Lower lobe of right lung (tissue), 2 donors: ENCODE data around the gene IFT81. TPM values are rescaled to one million over a fixed set of nuclear protein-coding genes. Genes with fewer than 3 reads are reported as not detected.
"Not testable (repeated sequence)": the region's sequence is repeated elsewhere in the genome, so short reads cannot be mapped to it uniquely, and the experiment has no call there.

Source experiments
- ATAC-seq, 2 donors: fragments of 200-7000 bp; cut with Tn5 transposase; one replicate each; pipeline ENCODE4 v1.9.1; 2020 to 2022; ENCODE audit warnings: mild to moderate bottlenecking in 2 of 2, moderate library complexity in 2 of 2
- DNase-seq: peaks from one replicate; pipeline ENCODE4 v3.0.0-alpha.2; 2020
- H3K27ac ChIP-seq: fragments of 200-600 bp; one replicate; pipeline ENCODE4 v1.8.0; 2022
- H3K27me3 ChIP-seq: fragments of 200-600 bp; one replicate; pipeline ENCODE4 v1.8.0; 2022; ENCODE audit warnings: low read depth
- H3K36me3 ChIP-seq: fragments of 200-600 bp; one replicate; pipeline ENCODE4 v1.8.0; 2022; ENCODE audit warnings: mild to moderate bottlenecking
- H3K4me1 ChIP-seq: fragments of 200-600 bp; one replicate; pipeline ENCODE4 v1.8.0; 2022
- H3K4me3 ChIP-seq: fragments of 200-600 bp; one replicate; pipeline ENCODE4 v1.8.0; 2022; ENCODE audit warnings: mild to moderate bottlenecking
- H3K9me3 ChIP-seq: fragments of 200-600 bp; one replicate; pipeline ENCODE4 v1.8.0; 2022
- intact Hi-C: fragments of 100-400 bp; cut with DNase I; formaldehyde crosslinking; loops from one replicate; pipeline ENCODE4 v1.11.0; 2022
- total RNA-seq: library from RNA; stranded (reverse); fragmentation: NEBNext Ultra II Directional; extraction: Animal tissue kit (Norgen Biotek cat#: 25700); gene quantifications from one replicate; pipeline ENCODE4 v1.2.1, GENCODE V29; 2021
- TF ChIP-seq, protein P1 (sequence below): fragments of 200-600 bp; IDR thresholded peaks from one replicate; pipeline ENCODE4 v1.8.0; 2022; ENCODE audit warnings: antibody characterized with exemption, mild to moderate bottlenecking
- donor health status: DM: no; HTN: yes; CAD: no; lungs with severe emphysema.

The IFT81 gene
- total RNA-seq, 1 donor from 2014 or later: 12.5 TPM

DNA sequence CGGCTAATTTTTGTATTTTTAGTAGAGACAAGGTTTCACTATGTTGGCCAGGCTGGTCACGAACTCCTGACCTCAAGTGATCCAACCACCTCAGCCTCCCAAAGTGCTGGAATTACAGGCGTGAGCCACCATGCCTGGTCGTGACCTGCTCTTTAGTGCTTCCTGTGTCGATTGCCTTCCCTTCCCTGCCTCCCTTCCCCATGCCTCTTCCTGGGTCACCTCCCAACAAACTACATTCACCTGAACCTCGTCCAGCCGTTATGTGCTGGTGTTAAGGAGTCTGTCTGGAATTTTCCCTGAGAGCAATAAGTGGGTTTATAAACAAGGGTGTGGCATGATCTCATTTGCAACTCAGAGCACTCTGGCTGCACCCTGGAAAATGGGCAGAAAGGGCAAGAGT is 43.7 kb upstream of the IFT81 start:
- ATAC-seq: peak; percentile 69 to 73

DNA sequence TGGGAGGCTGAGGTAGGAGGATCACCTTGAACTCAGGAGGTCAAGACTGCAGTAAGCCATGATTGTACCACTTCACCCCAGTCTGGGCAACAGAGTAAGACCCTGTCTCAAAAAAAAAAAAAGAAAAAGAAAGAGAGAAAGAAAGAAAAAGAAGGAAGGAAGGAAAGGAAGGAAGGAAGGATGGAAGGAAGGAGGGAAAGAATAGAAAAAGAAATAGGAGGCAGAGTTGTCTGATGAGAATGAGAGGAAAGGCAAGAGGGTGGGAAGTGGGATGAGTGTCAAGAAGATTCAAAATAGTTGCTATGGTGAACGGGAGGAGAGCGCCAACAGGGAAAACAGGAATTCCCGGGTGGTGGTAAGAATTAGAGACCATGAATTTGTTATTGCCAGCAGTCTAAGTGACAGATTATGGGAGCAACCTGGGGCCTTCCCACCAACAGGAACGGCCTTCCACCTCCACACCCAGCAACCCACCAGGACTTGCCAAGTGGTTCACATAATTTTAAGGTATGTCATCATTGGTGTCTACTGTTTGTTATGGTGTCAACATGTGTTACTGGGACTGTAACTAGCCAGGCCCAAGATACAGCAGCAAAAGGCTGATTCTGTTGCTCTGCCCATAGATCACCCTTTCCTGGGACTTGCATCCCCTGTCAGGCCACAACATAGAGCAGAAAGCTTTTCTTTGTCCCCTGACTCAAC is 39.7 kb upstream of the IFT81 start:
- ATAC-seq (no peak), DNase-seq (no peak)
- Histone ChIP-seq H3K36me3 (no peaks in the 10 kb centered on the region), H3K4me1 (peaks cover 8% of the 10 kb centered on the region), H3K27me3 (no peaks in the 10 kb centered on the region), H3K27ac (no peak overlapping the region), H3K9me3 (no peaks in the 10 kb centered on the region), H3K4me3 (no peak overlapping the region)
- intact Hi-C loops: no loop called here
- TF ChIP-seq, protein P1, sequence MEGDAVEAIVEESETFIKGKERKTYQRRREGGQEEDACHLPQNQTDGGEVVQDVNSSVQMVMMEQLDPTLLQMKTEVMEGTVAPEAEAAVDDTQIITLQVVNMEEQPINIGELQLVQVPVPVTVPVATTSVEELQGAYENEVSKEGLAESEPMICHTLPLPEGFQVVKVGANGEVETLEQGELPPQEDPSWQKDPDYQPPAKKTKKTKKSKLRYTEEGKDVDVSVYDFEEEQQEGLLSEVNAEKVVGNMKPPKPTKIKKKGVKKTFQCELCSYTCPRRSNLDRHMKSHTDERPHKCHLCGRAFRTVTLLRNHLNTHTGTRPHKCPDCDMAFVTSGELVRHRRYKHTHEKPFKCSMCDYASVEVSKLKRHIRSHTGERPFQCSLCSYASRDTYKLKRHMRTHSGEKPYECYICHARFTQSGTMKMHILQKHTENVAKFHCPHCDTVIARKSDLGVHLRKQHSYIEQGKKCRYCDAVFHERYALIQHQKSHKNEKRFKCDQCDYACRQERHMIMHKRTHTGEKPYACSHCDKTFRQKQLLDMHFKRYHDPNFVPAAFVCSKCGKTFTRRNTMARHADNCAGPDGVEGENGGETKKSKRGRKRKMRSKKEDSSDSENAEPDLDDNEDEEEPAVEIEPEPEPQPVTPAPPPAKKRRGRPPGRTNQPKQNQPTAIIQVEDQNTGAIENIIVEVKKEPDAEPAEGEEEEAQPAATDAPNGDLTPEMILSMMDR: no peak

More for the DNA sequence above, 43.7 kb upstream of the IFT81 start:
- H3K36me3 ChIP-seq: no peaks in the 10 kb centered on the region
- no peak for DNase-seq
- TF ChIP-seq, protein P1: no peak
- no peaks in the 10 kb centered on the region for H3K9me3 ChIP-seq
- no peaks in the 10 kb centered on the region for H3K27me3 ChIP-seq
- H3K27ac ChIP-seq: peak overlapping the region; percentile 82
- peak overlapping the region; percentile 36 for H3K4me3 ChIP-seq
- H3K4me1 ChIP-seq: peaks cover 14% of the 10 kb centered on the region
- intact Hi-C loops: no loop called here

DNA sequence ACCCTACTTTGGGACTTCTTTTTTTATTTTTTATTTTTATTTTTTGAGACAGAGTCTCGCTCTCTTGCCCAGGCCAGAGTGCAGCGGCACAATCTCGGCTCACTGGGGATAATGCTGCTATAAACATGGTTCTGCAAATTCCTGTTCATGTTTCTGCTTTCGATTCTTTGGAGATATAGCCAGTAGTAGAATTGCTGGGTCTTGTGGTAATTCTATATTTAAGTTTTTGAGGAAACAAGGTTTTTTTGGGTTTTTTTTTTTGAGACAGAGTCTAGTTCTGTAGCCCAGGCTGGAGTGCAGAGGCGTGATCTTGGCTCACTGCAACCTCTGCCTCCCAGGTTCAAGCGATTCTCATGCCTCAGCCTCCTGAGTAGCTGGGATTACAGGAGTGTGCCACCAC is 35.9 kb upstream of the IFT81 start:
- H3K27ac ChIP-seq, H3K9me3 ChIP-seq, H3K4me3 ChIP-seq, H3K36me3 ChIP-seq, H3K27me3 ChIP-seq, H3K4me1 ChIP-seq, DNase-seq, intact Hi-C loops: not testable (repeated sequence)
- ATAC-seq: peak; percentile 12 to 41

DNA sequence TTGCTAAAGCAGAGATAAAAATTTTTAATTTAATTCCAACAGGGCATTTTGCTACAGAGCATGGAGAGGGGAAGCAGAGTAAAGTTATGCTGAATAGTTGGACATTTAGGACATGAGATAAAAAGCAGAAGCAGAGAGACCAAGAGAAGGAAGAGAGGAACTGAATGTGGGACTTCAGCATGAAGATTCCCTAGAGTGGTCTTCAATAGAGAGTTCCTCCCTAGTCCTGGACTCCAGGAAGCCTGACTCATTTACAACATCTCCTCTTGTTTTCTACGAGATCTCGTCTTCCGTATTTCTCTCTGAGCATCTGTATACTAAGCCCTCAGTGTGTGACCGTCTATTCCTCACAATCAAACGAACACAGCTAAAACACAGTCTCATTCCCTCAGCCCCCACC is 35.2 kb upstream of the IFT81 start:
- Histone ChIP-seq H3K27me3 (no peaks in the 10 kb centered on the region), H3K4me1 (no peaks in the 10 kb centered on the region), H3K4me3 (no peak overlapping the region), H3K9me3 (no peaks in the 10 kb centered on the region), H3K27ac (no peak overlapping the region), H3K36me3 (no peaks in the 10 kb centered on the region)
- DNase-seq (no peak), ATAC-seq (peak; percentile 50 to 57)
- intact Hi-C loops: no loop called here
- TF ChIP-seq, protein P1: no peak

DNA sequence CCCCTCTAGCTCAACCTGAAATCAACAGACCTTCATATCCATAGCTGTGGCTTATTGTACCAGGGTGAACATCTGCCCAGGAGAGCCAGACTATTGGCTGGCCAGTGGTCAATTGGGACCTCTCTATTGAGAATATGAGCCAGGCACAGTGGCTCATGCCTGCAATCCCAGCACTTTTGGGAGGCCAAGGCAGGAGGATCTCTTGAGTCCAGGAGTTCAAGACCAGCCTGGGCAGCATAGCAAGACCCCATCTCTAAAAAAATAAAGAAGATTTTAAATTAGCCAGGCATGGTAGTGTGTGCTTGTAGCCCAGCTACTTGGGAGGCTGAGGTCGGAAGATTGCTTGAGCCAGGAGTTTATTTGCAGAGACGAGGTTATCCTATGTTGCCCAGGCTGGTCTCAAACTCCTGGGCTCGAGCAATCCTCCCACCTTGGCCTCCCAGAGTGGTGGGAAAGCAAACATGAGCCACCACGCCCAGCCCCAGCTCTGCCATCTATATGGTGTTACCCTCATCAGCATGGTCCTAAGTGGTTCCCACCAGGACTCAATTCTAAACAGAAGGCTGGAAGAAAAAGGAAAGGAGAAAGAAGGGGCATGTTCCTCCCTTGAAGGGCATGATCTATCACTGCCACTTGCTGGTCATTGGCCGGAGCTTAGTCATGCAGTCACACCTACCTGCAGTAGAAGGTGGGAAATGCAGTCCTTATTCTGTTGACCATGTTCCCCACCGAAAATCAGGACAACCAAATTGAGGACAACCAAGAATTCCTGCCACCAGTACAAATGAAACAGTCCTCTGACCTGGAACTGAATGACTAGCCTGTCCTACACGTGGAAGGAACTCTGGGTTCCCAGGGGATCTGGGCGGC is 33.7 kb upstream of the IFT81 start:
- no peaks in the 10 kb centered on the region for H3K4me1 ChIP-seq
- H3K9me3 ChIP-seq: no peaks in the 10 kb centered on the region
- no peak for ATAC-seq
- DNase-seq: no peak
- TF ChIP-seq, protein P1: no peak
- H3K27me3 ChIP-seq: no peaks in the 10 kb centered on the region
- H3K4me3 ChIP-seq: no peak overlapping the region
- no peak overlapping the region for H3K27ac ChIP-seq
- H3K36me3 ChIP-seq: no peaks in the 10 kb centered on the region
- intact Hi-C loops: no loop called here

DNA sequence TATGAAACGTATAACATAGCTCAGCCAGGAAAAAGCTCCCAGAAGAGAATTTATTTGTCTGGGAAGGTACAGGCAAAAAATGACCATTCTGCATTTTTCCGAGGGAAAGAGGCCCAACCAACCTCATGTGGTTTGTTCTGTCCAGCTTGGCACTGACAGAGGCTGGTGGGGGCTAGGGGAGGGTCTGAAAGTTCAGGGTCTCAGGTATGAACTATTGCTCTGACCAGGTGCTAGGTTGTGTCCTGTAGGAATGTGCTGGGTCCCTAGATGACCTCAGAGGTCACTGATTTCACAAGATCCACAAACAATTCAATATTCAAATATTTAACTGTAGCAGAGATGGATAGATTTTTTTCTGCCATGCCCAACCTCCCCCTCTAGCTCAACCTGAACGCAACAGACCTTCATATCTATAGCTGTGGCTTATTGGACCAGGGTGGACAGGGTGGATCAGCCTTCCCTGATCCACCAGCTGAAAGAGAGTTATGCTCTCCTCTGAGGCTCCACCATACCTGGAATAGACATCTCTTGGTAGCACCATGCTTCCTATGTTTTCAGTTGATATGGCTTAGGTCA is 32.9 kb upstream of the IFT81 start:
- Histone ChIP-seq H3K4me3 (no peak overlapping the region), H3K4me1 (no peaks in the 10 kb centered on the region), H3K27ac (no peak overlapping the region), H3K36me3 (no peaks in the 10 kb centered on the region), H3K9me3 (no peaks in the 10 kb centered on the region), H3K27me3 (no peaks in the 10 kb centered on the region)
- no peak for DNase-seq
- ATAC-seq: no peak
- intact Hi-C loops: no loop called here
- TF ChIP-seq, protein P1: no peak
